ENCODE measurements around the gene PLEKHG5.

DNA sequence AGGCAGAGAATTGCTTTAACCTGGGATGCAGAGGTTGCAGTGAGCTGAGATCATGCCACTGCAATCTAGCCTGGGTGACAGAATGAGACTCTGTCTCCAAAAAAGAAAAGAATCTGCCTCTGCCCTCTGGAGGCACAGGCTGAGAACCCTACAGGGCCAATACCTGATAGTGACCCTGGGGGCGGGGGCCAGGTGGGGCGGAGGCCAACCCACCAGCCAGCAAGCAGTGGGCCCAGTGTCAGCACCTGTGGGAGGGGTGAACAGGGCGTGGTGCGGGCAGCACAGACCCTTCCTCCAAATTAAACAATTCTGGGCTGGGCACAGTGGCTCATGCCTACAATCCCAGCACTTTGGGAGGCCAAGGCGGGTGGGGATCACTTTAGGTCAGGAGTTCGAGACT, 19.0 kb upstream of the PLEKHG5 start:
- TF ChIP-seq, protein P1, sequence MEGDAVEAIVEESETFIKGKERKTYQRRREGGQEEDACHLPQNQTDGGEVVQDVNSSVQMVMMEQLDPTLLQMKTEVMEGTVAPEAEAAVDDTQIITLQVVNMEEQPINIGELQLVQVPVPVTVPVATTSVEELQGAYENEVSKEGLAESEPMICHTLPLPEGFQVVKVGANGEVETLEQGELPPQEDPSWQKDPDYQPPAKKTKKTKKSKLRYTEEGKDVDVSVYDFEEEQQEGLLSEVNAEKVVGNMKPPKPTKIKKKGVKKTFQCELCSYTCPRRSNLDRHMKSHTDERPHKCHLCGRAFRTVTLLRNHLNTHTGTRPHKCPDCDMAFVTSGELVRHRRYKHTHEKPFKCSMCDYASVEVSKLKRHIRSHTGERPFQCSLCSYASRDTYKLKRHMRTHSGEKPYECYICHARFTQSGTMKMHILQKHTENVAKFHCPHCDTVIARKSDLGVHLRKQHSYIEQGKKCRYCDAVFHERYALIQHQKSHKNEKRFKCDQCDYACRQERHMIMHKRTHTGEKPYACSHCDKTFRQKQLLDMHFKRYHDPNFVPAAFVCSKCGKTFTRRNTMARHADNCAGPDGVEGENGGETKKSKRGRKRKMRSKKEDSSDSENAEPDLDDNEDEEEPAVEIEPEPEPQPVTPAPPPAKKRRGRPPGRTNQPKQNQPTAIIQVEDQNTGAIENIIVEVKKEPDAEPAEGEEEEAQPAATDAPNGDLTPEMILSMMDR (IDR thresholded peaks at IDR 0.05; ENCODE audit: insufficient read depth, low read length, poor library complexity, severe bottlenecking): no peak
- no peak for TF ChIP-seq EZH2phosphoT487 (conservative IDR thresholded peaks at IDR 0.05; ENCODE audit: low read length)
